HG03039 (cell line): ENCODE measurements around the gene CARD19.

Experiments
- ATAC-seq: cut with Tn5 transposase; IDR thresholded peaks from one replicate; pipeline ENCODE4 v1.9.1; 2021; ENCODE audit warnings: mild to moderate bottlenecking, moderate library complexity; ENCODE audit not compliant: unreplicated experiment

CARD19 gene

DNA sequence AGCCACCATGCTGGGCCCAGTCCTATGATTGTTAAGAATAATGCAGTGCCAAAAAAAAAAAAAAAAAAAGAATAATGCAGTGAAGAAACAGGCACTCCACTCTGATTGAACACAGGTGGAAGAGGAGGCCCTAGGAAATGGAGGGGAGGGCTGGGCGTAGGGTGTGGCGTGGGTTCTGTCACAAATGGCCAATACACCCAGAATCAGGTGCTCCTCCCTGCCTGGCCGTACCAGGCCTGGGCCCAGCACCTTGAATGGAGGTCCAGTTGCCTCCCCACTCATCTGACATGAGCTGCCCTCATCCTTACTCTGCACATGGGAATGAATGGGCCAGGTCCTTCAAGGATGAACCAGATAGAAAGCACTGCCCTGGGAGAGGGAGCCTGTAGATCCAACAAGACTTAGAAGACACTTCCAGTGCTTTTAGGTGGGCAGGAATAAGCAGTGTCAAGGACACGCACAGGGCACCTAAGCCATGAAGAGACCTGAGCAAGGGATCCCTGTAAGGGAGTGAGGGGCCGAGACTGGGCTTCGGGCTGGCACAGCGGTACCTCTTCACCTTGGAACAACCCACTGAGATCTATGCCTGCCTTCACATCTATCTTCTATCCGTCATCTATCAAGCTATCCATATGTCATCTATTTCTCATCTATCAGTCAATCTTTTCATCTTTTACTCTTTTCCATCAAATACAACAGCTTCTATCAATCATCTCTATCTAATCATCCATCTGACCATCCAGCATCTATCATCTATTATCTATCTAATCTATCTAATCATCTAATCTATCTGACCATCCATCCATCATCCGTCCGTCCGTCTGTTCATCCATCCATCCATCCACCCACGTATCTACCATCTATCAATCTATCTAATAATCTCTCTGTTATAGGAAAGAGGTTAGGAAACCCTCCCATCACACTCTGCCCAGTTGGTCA is 22.2 kb downstream of the CARD19 start:
- ATAC-seq = no peak

GRCh38 chr9:93118863-93119702 is 23.1 kb downstream of the CARD19 start:
- no peak for ATAC-seq

- no peak for ATAC-seq
Measured at GRCh38 chr9:93119703-93119952, 23.6 kb downstream of the CARD19 start.

DNA sequence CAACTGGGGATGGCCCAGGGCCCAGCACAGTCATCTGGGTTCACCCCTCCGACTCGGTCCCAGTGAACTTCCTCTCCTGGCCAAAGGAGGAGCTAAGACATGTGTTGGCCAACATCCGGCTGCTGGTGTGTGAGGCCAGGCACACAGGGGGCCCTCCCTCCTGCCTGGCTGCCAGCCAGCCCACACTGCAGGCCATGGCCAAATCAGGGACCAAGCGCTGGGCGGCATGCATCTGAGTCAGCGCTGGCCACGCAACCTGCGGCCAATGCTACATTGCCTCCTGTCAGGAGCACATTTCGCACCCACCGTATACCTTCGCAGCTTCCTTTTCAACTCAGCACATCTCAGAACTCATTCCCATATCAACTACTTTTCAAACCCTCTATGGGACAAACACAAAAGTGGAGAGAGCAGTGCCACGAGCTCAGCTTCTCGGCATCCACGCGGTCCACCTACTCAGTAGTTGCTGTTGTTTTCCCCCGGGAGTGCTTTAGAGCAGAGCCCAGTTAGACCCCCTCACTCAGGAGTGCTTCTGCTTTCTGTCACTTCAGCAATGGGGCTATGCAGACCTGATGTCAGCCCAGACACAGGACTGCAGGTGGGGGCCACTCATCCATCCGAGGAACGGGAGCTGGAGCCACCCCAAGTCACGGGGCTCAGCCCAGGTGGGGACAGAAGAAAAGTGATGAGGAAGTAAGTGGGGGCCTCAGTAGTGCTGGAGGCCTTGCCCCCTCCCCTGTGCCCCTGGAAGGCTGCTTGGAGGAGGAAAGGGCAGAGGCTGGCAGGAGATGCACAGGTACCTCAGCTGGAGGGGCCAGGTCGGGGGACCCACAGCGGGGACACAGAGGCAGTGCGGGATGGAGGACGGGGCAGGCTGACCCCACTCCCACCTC is 24.2 kb downstream of the CARD19 start:
- ATAC-seq = peak; percentile 64

DNA sequence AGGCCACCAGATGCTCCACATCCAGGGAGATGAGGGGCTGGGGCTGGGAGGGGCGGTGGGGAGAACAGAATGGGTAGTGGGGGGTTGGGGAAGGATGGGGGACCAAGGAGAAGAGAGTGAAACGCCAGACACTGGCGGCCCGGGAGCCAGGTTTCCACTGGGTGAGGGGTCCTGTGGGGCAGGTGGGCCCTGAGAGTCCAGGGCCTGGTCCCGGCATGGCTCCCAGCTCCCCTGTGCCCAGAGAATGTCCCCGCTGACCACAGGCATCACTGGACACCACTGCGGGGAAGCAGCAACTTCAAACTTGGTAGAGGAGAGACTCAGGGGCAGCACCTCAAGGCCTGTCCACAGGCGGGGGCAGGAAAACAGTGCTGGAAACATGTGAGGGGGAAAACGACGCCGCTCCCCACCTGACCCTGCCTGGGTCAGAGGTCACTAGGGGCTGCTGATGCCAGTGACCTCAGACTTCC is 24.9 kb downstream of the CARD19 start:
- ATAC-seq = no peak

- ATAC-seq = no peak
Measured at GRCh38 chr9:93121316-93122241, 25.6 kb downstream of the CARD19 start.

DNA sequence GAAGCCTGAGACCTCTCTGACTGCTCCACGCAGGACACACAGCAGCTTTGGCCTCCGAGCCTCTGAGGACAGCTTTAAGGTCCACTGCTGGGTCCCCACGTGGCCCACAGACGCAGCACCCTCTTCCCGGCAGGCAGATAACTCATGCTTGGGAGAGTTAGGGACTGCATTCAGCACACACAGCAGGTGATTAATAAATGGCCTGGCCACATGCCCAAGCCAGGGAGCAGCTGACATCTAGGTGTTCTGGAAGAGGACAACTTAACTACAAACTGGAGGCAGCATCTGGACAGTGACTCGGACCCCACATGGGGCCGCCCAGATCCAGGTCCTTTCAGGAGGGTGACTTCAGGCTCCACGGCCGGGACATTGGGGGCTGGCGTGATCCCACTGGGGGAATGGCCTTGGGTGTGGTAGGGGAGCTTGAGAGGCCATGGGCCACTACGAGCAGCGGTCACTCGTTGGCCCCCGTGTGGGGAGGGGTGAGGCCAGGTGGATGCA is 26.8 kb downstream of the CARD19 start:
- ATAC-seq = no peak

DNA sequence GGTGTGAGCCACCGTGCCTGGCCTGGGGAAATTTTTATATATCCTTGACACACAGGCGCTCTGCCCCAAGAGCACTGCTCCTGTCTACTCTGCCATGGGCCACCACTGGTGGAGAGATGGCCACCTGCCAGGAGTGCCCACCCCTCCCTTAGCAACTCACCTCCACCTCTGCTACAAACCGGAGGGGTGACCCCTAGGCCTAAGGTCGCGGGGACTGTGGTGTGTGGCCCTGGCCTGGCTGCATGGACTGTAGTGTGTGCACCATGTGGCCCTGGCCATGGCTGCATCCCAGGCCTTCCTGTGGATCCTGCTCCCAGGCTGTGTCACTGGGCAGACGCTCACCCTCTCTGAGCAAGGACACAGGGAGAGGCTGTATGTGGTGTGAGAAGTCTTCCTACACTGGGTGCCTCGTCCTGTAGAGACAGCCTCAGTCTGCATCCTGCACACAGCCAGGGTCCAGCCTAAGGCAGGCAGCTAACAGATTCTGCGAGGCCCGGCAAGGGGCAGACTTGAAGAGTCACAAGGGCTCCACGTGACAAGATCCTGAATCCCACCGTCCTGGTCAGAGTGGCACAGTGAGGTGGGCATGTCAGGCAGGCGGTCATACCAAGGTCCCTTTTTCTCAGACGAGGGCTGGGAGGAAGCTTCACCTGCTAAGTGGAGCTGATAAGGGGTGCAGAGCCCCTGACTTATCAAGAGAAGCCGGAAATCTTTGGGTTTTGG is 27.7 kb downstream of the CARD19 start:
- ATAC-seq = no peak

- no peak for ATAC-seq
Measured at GRCh38 chr9:93124793-93125192, 28.8 kb downstream of the CARD19 start.

- no peak for ATAC-seq
Measured at GRCh38 chr9:93125331-93125894, 29.4 kb downstream of the CARD19 start.

DNA sequence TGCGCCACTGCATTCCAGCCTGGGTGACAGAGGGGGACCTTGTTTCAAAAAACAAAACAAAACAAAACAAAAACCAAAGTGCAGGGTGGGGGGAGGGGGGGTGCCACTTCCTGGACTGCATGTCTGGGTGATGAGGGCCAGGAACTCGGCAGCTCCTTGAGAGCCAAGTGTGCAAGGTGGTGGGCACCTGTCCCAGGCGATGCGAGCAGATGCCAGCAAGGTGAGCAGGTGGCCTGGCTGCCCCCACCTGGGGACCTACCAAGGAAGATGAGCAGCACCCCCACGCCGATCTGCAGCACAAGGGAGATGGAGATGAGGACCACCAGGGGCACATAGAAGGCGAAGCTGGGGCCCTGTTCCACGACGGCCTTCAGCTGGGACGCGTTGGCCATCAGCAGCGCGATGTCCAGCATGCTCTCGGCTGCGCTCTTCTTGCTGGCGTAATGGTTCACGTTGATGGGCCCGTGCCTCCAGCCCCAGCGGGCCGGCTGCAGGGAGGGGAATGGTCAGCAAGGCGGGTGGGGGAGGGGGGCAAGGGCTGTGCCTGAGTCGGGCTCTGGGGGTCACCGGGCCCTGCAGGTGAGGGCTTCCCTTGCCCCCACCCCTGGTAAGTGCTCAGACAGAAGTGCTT is 30.2 kb downstream of the CARD19 start:
- ATAC-seq = no peak

DNA sequence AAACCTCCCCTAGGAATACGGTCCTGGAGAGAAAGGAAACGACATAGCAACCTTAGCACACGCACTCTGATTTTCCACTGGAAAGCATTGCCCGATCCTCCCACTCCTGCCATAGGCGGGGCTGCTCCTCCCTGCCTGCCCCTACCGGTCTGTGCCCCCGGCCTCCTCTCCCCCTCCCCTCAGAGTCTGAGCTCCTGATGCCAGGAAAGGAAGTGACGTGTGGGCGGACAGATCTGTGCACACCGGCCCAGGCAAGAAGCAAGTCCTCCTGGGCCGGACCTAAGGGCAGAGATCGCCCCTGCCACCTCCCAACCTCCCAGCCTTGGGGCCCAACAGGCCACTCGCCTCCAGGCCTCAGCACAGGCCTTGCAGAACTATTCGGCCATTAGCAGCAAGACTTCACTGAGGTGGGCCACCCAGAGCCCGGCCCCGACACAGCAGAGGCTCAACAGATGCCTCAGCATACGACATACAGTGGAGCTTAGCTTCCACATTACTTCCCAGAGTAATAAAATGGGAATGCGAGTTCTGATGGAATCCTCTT is 30.9 kb downstream of the CARD19 start:
- no peak for ATAC-seq

- ATAC-seq = no peak
Measured at GRCh38 chr9:93127395-93127911, 31.4 kb downstream of the CARD19 start.

GRCh38 chr9:93128011-93128714 is 32.1 kb downstream of the CARD19 start:
- no peak for ATAC-seq

DNA sequence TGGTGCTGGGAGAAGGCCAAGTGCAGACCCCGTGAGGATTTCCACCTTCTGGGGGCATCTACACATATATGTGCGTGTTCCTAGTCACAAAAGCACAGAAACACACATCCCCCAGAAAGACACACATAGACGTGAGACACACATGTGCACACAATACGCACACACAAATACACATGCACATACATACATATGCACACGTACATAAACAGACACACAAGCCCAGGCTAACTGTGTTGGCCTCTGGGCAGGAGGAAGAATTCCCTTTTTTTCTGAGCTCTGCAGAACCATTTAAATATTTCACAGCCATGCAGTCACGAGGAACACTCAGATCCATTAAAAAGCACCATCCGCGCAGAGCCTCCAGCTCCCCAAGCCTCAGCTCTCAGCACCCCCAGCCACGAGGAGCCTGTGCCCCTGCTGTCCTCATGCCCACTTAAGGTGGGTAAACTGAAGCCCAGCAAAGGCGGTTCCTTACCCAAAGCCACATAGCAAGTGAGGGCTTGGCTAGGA is 32.8 kb downstream of the CARD19 start:
- no peak for ATAC-seq

- no peak for ATAC-seq
Measured at GRCh38 chr9:93129286-93129685, 33.3 kb downstream of the CARD19 start.
